OCI-LY1 (cell line): Measurements from ENCODE around the gene SIN3A.

Source experiments
- CTCF ChIP-seq: fragments of 200-600 bp; sonication (generic), shearing (Covaris generic); IDR thresholded peaks from 2 replicates; pipeline ENCODE4 v1.5.1; 2017; ENCODE audit warnings: mild to moderate bottlenecking, antibody characterized with exemption, low read length, moderate library complexity, mixed read lengths
- EZH2 ChIP-seq: fragments of 200-600 bp; sonication (generic), shearing (Covaris generic); IDR thresholded peaks from 2 replicates; pipeline ENCODE4 v1.8.0; 2017; ENCODE audit warnings: borderline replicate concordance, mixed run types, mild to moderate bottlenecking, antibody characterized with exemption, low read length, moderate library complexity, mixed read lengths

- TF ChIP-seq CTCF: no peak
- TF ChIP-seq EZH2: no peak
These were observed 4.0 kb upstream of the SIN3A start for GRCh38 chr15:75455424-75455981.
